HG02798 (cell line): ENCODE measurements around the gene PFDN2.
"Not testable (repeated sequence)": the region's sequence is repeated elsewhere in the genome, so short reads cannot be mapped to it uniquely, and the experiment has no call there.

ENCODE experiments used
- ATAC-seq: cut with Tn5 transposase; IDR thresholded peaks from one replicate; pipeline ENCODE4 v1.9.1; 2021; ENCODE audit warnings: mild to moderate bottlenecking; ENCODE audit not compliant: unreplicated experiment, poor library complexity

The PFDN2 gene

DNA sequence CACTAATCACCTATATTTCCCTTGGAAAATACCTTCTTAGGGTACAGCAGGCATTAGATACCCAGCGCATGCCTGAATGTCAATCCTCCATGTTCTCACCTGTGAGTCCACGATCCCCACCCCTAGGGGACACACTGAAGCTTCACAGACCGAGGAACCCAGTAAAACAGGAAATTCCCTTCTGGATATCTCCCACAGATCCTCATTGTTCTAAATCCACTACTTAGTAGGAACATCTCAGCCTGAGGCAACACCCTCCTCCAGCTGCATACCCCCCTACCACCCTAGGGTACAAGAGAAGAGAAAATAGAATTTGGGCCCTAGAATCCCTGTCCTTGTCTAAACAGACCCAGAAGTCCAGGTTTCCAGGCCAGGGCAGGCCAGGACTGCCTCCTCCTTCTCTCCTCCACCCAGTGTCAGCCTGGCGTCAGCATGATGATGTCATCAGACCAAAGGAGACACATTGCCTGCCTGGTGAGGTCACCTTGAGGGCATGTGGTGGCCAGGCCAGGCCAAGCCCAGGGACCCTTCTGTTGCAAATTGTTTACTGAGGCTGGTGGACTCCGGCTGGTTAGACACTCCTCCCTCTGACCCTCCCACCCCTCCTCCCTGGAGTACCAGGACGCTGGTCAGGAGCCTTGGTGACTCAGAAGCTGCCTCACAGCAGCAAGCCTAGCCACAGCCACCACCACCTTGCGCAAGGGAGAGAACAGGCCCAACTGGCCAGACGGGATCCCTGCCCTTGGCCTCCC is 34.7 kb downstream of the PFDN2 start:
- ATAC-seq = no peak

GRCh38 chr1:161082483-161082882 is 35.4 kb downstream of the PFDN2 start:
- ATAC-seq = no peak

- no peak for ATAC-seq
Measured at GRCh38 chr1:161081519-161081918, 36.3 kb downstream of the PFDN2 start.

DNA sequence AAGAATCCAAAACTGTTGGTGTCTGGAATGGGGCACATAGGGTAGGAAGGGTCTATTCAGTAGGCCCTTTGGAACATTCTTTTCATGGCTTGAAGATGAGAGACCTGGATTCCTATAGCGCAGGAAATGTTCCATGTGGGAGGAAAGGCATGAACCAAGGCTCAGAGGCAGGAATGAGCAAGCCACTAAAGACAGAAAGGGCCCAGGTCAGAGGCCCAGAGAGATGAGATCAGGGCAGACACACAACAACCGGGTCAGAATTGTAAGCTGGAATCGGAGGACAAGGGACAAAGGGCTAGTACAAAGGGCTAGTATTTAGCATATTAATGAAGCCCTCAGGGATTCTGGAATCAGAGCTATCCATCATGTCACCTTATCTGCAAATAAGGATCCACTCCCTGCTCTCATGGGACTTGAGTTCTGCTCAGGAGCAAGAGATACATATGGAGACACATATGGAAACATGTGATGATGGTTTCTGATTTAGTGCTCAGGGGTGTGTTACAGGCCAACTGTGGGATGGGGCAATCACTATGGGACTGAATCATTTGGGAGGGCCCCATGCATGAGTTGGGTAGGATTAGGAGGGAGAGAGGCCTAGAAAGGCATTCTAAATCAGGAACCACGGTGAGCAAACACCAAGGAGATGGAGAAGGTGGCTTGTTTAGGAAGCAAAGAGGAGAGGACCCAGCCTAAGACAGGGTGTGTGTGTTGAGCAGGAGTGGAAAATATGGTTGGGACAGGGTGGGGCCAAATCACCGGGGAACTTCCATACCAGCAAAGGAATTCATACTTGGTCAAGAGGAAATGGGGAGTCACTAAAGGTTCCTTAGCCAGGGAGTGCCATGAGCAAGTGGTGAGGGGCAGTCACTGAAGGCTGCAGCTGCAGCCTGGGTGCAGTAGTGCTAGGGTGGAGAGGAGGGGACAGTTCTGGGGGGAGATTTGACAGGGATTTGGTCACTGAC is 37.1 kb downstream of the PFDN2 start:
- no peak for ATAC-seq

GRCh38 chr1:161079436-161080110 is 38.3 kb downstream of the PFDN2 start:
- ATAC-seq = no peak

DNA sequence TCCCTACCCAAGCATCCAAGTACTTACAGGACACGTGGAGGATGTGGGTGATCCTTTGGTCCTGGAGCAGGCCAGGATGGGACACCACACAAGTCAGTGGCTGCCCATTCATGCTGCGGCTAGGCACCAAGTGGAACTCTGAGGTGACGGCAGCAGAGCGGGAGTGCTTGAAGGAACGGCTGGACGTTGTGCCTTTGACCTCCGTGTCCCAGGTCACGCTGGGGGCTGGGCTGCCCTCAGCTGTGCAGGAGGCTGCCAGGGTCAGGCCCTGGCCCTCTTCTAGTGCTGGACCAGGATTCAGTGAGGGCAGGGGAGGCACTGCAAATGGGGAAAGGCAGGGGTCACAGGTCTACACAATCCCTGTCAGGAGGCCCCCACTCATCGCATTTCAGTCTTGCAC is 40.4 kb downstream of the PFDN2 start:
- ATAC-seq = no peak

- no peak for ATAC-seq
Measured at GRCh38 chr1:161076410-161076809, 41.4 kb downstream of the PFDN2 start.

DNA sequence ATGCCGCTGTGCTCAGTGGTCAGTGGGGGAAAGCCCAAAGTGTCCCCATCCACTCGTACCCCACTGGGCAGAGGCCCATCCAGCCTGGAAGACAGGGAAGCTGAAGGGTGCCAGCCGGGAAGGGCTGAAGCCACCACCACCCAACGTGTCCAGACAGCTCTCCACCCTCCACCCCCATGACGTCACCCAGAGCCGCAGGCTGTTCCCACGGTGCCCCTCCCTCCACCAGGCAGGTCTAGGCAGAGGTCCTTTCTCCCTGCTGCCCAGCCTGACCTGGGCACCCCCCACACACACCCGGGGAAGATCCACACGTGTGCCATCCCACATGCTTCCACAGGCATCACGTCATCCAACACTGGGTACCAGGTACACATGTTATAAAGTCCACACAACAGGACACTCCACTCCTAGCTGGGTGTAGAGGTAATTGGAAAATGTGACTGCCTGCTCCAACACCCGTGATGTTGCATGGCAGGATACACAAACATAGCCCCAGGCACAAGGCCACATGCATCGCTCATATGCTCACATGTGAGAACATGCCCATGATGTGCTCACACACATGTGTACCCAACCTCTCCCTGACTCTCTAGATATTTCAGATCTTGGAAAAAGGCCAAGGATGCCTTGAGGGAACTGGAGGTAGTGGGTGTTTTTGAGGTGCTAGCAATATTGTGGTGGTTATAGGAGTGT is 43.0 kb downstream of the PFDN2 start:
- no peak for ATAC-seq

- ATAC-seq = no peak
Measured at GRCh38 chr1:161073474-161074121, 44.2 kb downstream of the PFDN2 start.

DNA sequence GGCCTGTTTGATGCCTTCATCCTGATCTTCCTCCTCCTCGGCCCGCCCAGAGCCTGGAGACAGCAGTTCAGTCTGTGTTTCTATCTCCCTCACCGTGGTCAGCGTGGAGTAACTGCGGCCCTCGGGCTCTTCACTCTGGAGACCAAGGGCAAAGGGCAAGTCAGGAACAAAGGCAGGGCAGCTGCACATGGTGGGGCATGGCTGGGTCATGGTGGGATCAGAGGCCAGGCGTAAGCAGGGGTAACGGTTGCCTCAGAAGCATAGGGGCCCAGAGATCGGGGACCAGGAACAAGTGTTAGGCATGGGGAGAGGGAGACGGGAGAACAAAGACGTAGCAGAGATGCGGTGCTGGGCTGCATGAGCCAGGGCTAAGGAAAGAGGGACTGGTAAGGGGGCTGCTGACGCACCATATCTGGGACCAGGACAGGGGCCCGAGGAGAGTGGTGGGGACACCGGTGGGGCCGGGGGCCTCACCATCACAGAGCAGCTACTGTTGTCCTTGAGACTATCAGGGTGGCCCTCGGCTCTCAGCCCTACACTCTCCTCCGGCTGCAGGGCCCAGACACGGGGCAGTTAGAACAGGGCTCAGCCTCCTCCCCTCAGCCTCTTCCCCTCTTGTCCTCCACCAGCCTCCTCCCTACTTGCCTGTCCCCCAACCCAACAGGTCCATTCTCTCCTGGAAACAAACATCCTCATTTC is 44.9 kb downstream of the PFDN2 start:
- ATAC-seq = no peak

DNA sequence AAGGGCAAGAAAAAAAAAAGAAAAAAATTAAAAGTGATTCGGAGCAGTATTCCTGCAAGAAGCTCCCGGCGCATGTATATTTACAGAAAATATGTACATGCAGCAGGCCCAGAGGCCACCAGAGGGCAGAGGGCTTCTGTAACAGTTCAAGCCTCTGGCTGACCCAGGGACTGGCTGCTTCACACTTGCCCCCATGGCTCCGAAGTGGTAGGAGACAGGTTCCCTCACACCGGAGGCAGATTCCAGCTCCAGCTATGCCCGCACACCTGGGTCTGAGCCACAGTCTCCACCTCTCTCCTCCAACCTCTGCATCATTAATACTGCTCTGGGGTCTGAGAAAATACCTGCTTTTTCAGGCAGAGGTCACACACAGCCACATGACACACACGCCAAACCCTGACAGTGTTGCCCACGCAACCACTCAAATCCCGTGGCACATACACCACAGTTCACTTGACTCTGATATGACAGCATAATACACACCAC is 45.9 kb downstream of the PFDN2 start:
- no peak for ATAC-seq

DNA sequence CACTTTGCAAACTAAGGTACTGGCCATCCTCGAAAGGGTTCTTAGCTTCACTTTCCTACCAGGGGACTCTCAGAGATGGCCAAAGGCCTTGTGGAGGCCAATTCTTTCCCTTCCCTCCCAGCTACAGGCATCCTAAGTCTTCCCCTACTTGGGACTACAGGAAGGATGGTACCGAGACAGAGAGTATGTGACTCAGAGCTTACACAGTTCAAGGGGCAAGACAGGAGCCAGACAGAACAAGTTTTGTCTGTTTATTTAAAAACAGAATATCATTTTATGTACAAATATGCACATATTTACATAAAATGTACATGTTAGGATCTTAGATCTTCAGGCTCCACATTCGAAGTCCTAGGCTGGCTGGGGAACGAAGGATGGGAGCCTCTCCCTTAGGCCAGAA is 47.1 kb downstream of the PFDN2 start:
- ATAC-seq = no peak

DNA sequence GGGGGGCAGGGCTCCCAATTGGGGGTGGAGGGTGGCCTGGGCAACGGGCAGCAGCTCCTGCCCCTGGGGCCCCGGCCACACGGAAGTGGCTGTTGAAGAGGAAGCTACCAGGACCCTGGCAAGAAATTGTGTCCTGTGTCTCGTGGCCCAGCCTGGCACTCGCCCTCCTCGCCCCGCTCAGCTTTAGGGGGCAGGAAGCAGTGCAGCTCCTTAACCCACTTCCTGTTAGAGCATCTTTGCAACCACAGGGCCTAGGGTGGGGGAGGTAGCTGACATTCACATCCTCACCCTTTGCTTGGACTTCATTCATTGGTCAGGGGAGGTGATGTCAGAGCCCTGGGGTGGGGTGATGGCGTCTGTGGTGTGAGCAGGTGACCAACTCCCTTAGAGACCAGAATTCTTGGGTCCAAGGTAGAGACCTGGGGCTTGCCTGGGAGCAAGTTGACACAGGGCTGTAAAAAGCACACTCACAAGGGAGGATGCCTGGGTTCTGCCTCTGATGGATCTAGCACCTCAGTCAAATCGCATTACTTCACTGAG is 48.0 kb downstream of the PFDN2 start, which contains the start of gene ARHGAP30:
ARHGAP30 (minus strand) TSS at position 161 of the 540 bp plus-strand sequence. CDS start 267 bp downstream, outside the sequence.
- ATAC-seq = peak; percentile 88

GRCh38 chr1:161069241-161069640 is 48.6 kb downstream of the PFDN2 start:
- peak; percentile 1 for ATAC-seq

GRCh38 chr1:161068306-161069234 is 49.3 kb downstream of the PFDN2 start:
- peak; percentile 50 for ATAC-seq

- no peak for ATAC-seq
Measured at GRCh38 chr1:161066694-161067093, 51.1 kb downstream of the PFDN2 start.

DNA sequence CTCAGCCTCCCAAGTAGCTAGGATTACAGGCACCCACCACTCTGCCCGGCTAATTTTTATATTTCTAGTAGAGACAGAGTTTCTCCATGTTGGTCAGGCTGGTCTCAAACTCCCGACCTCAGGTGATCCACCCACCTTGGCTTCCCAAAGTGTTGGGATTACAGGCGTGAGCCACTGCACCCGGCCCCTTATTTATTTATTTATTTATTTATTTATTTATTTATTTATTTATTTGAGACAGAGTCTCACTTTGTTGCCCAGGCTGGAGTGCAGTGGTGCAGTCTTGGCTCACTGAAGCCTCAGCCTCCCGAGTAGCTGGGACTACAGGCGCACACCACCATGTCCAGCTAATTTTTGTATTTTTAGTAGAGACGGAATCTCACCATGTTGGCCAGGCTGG is 52.2 kb downstream of the PFDN2 start:
- ATAC-seq = not testable (repeated sequence)
